Stimulated activated memory B cell treated with anti-CD40 and anti-IgM and Interleukin-4, amounts not matched to agents 10 μg/mL and 1 μg/mL and 100 μg/mL, for 72 hours (primary cell): ENCODE data around the gene HP1BP3.

ENCODE experiments used
- ATAC-seq: fragments of 150-1000 bp; cut with Tn5 transposase; 2 replicates; pipeline ENCODE4 v1.10.0; 2021
- H3K27ac Mint-ChIP-seq: one replicate; pipeline ENCODE4 v1.8.0; 2022; ENCODE audit warnings: mild to moderate bottlenecking, mixed read lengths
- H3K27me3 Mint-ChIP-seq: one replicate; pipeline ENCODE4 v1.8.0; 2022; ENCODE audit warnings: mixed read lengths
- H3K36me3 Mint-ChIP-seq: one replicate; pipeline ENCODE4 v1.8.0; 2022; ENCODE audit warnings: mixed read lengths
- H3K4me1 Mint-ChIP-seq: one replicate; pipeline ENCODE4 v1.8.0; 2022; ENCODE audit warnings: mixed read lengths
- H3K4me3 Mint-ChIP-seq: one replicate; pipeline ENCODE4 v1.8.0; 2022; ENCODE audit warnings: mild to moderate bottlenecking, moderate library complexity, mixed read lengths
- H3K9me3 Mint-ChIP-seq: one replicate; pipeline ENCODE4 v1.8.0; 2022; ENCODE audit warnings: mixed read lengths

HP1BP3 gene

GRCh38 chr1:20787840-20788795 is 1.0 kb upstream of the HP1BP3 start:
- no peaks in the 10 kb centered on the region for H3K9me3 Mint-ChIP-seq
- no peaks in the 10 kb centered on the region for H3K27me3 Mint-ChIP-seq
- peak overlapping the region; percentile 93 for H3K27ac Mint-ChIP-seq
- H3K4me3 Mint-ChIP-seq: peak overlapping the region; percentile 92
- H3K4me1 Mint-ChIP-seq: peaks cover 34% of the 10 kb centered on the region
- ATAC-seq: no peak
- no peaks in the 10 kb centered on the region for H3K36me3 Mint-ChIP-seq

GRCh38 chr1:20786253-20787028 is 666 bp downstream of the HP1BP3 start:
- peak overlapping the region; percentile 93 for H3K27ac Mint-ChIP-seq
- no peaks in the 10 kb centered on the region for H3K9me3 Mint-ChIP-seq
- peak; percentile 91 for ATAC-seq
- peaks cover 34% of the 10 kb centered on the region for H3K4me1 Mint-ChIP-seq
- H3K27me3 Mint-ChIP-seq: no peaks in the 10 kb centered on the region
- H3K36me3 Mint-ChIP-seq: no peaks in the 10 kb centered on the region
- H3K4me3 Mint-ChIP-seq: peak overlapping the region; percentile 99

GRCh38 chr1:20785907-20786252 is 1.2 kb downstream of the HP1BP3 start:
- Mint-ChIP-seq H3K4me1 (peaks cover 40% of the 10 kb centered on the region), H3K36me3 (no peaks in the 10 kb centered on the region), H3K4me3 (peak overlapping the region; percentile 99), H3K27ac (peak overlapping the region; percentile 93), H3K9me3 (no peaks in the 10 kb centered on the region), H3K27me3 (no peaks in the 10 kb centered on the region)
- peak; percentile 1 for ATAC-seq

- Mint-ChIP-seq H3K4me3 (no peak overlapping the region), H3K27ac (no peak overlapping the region), H3K27me3 (no peaks in the 10 kb centered on the region), H3K4me1 (peaks cover 18% of the 10 kb centered on the region), H3K9me3 (no peaks in the 10 kb centered on the region), H3K36me3 (peaks cover 43% of the 10 kb centered on the region)
- ATAC-seq: no peak
Observed at GRCh38 chr1:20775700-20776099, 11.4 kb downstream of the HP1BP3 start.

GRCh38 chr1:20771780-20772179 is 15.3 kb downstream of the HP1BP3 start:
- Mint-ChIP-seq H3K9me3 (no peaks in the 10 kb centered on the region), H3K4me3 (no peak overlapping the region), H3K27ac (no peak overlapping the region), H3K4me1 (peaks cover 7% of the 10 kb centered on the region), H3K36me3 (peaks cover 40% of the 10 kb centered on the region), H3K27me3 (no peaks in the 10 kb centered on the region)
- ATAC-seq: no peak

- no peak overlapping the region for H3K4me3 Mint-ChIP-seq
- no peaks in the 10 kb centered on the region for H3K9me3 Mint-ChIP-seq
- H3K4me1 Mint-ChIP-seq: no peaks in the 10 kb centered on the region
- H3K36me3 Mint-ChIP-seq: peaks cover 44% of the 10 kb centered on the region
- no peaks in the 10 kb centered on the region for H3K27me3 Mint-ChIP-seq
- H3K27ac Mint-ChIP-seq: no peak overlapping the region
- no peak for ATAC-seq
Observed at GRCh38 chr1:20770314-20771087, 16.6 kb downstream of the HP1BP3 start.

- Mint-ChIP-seq H3K36me3 (peaks cover 53% of the 10 kb centered on the region), H3K27ac (no peak overlapping the region)
- no peak for ATAC-seq
Observed at GRCh38 chr1:20767271-20767670, 19.8 kb downstream of the HP1BP3 start.

GRCh38 chr1:20763417-20763816 is 23.7 kb downstream of the HP1BP3 start:
- no peak for ATAC-seq
- no peak overlapping the region for H3K4me3 Mint-ChIP-seq
- H3K27me3 Mint-ChIP-seq: no peaks in the 10 kb centered on the region
- peaks cover 68% of the 10 kb centered on the region for H3K36me3 Mint-ChIP-seq
- no peaks in the 10 kb centered on the region for H3K4me1 Mint-ChIP-seq
- no peaks in the 10 kb centered on the region for H3K9me3 Mint-ChIP-seq
- no peak overlapping the region for H3K27ac Mint-ChIP-seq

More at GRCh38 chr1:20767271-20767670, 19.8 kb downstream of the HP1BP3 start:
- Mint-ChIP-seq H3K4me3 (no peak overlapping the region), H3K4me1 (no peaks in the 10 kb centered on the region), H3K27me3 (no peaks in the 10 kb centered on the region), H3K9me3 (no peaks in the 10 kb centered on the region)

- Mint-ChIP-seq H3K9me3 (no peaks in the 10 kb centered on the region), H3K36me3 (peaks cover 68% of the 10 kb centered on the region), H3K27ac (no peak overlapping the region), H3K4me3 (no peak overlapping the region), H3K4me1 (no peaks in the 10 kb centered on the region), H3K27me3 (no peaks in the 10 kb centered on the region)
- no peak for ATAC-seq
Observed at GRCh38 chr1:20760322-20760721, 26.8 kb downstream of the HP1BP3 start.

- H3K4me1 Mint-ChIP-seq: no peaks in the 10 kb centered on the region
- H3K9me3 Mint-ChIP-seq: no peaks in the 10 kb centered on the region
- H3K4me3 Mint-ChIP-seq: no peak overlapping the region
- H3K27ac Mint-ChIP-seq: no peak overlapping the region
- peaks cover 35% of the 10 kb centered on the region for H3K36me3 Mint-ChIP-seq
- no peaks in the 10 kb centered on the region for H3K27me3 Mint-ChIP-seq
- ATAC-seq: no peak
Observed at GRCh38 chr1:20753589-20753988, 33.5 kb downstream of the HP1BP3 start.

- Mint-ChIP-seq H3K9me3 (no peaks in the 10 kb centered on the region), H3K4me3 (no peak overlapping the region), H3K27ac (no peak overlapping the region), H3K27me3 (no peaks in the 10 kb centered on the region), H3K4me1 (no peaks in the 10 kb centered on the region), H3K36me3 (peaks cover 34% of the 10 kb centered on the region)
- ATAC-seq: no peak
Observed at GRCh38 chr1:20751462-20751990, 35.6 kb downstream of the HP1BP3 start.

GRCh38 chr1:20742671-20743070 is 44.4 kb downstream of the HP1BP3 start:
- no peak for ATAC-seq
- no peaks in the 10 kb centered on the region for H3K9me3 Mint-ChIP-seq

GRCh38 chr1:20740781-20741180 is 46.3 kb downstream of the HP1BP3 start:
- no peak for ATAC-seq
- H3K36me3 Mint-ChIP-seq: peaks cover 45% of the 10 kb centered on the region
- no peaks in the 10 kb centered on the region for H3K9me3 Mint-ChIP-seq
- no peak overlapping the region for H3K4me3 Mint-ChIP-seq
- H3K27ac Mint-ChIP-seq: no peak overlapping the region
- no peaks in the 10 kb centered on the region for H3K27me3 Mint-ChIP-seq
- no peaks in the 10 kb centered on the region for H3K4me1 Mint-ChIP-seq

More at GRCh38 chr1:20742671-20743070, 44.4 kb downstream of the HP1BP3 start:
- H3K36me3 Mint-ChIP-seq: peaks cover 35% of the 10 kb centered on the region
- no peak overlapping the region for H3K4me3 Mint-ChIP-seq
- H3K27ac Mint-ChIP-seq: no peak overlapping the region
- no peaks in the 10 kb centered on the region for H3K4me1 Mint-ChIP-seq
- no peaks in the 10 kb centered on the region for H3K27me3 Mint-ChIP-seq

GRCh38 chr1:20739225-20739624 is 47.9 kb downstream of the HP1BP3 start:
- ATAC-seq: no peak
- Mint-ChIP-seq H3K27me3 (no peaks in the 10 kb centered on the region), H3K9me3 (no peaks in the 10 kb centered on the region), H3K36me3 (peaks cover 32% of the 10 kb centered on the region), H3K4me1 (no peaks in the 10 kb centered on the region), H3K27ac (no peak overlapping the region), H3K4me3 (no peak overlapping the region)
